ENCODE results near the gene GPRIN1.

- TF ChIP-seq TAF1 (IDR thresholded peaks at IDR 0.05; ENCODE audit: borderline replicate concordance, low read depth, low read length) (no peak), POLR2A (IDR thresholded peaks at IDR 0.05; ENCODE audit: low read depth, low read length) (no peak), POLR2AphosphoS5 (IDR thresholded peaks at IDR 0.05; ENCODE audit: low read depth, low read length) (no peak)
These were observed 27.6 kb upstream of the GPRIN1 start for GRCh38 chr5:176637556-176637955.

Measured in GM12892 (cell line).